ENCODE results near the gene SUPT20HL1.

The SUPT20HL1 gene

GRCh38 chrX:24369816-24370215 lies 9.4 kb downstream of the SUPT20HL1 start:
- H3K27ac Mint-ChIP-seq, result no peak overlapping the region
- peaks cover 14% of the 10 kb centered on the region for H3K4me1 Mint-ChIP-seq

DNA sequence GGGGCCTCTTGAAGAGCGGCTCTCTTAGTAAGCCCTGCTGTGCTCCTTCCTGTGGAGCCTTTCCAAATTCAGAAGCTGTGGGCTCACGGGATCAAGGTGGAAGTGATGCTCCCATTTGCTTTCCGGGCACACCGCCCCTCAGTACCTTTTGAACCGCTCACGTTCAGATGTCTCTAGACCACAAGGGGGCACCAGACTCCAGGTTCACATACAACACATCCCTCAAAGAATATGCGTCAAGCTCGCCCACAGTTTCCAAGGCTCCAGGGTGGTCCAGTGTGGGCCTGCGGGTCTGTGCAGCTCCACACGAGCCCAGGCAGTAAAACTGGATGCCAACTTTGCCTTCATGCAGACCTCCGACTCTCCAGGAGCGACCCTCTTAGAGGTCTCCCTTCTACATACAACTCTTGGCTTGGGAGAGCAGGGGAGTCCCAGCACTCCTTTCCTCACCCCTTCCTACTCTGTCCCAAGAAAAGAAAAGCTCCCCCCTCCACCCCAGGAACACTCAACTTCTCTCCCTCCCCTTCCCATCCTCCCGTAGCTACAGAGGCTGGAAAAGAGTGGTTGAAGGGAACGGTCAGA lies 11.0 kb downstream of the SUPT20HL1 start:
- H3K27ac Mint-ChIP-seq, result no peak overlapping the region
- peaks cover 14% of the 10 kb centered on the region for H3K4me1 Mint-ChIP-seq
- H3K4me3 Mint-ChIP-seq, result peak overlapping the region; percentile 73
- peaks cover 5% of the 10 kb centered on the region for H3K9me3 Mint-ChIP-seq
- H3K27me3 Mint-ChIP-seq (ENCODE audit: low read depth, poor library complexity), result peaks cover 39% of the 10 kb centered on the region
- no peaks in the 10 kb centered on the region for H3K36me3 Mint-ChIP-seq (ENCODE audit: low read depth)
- TF ChIP-seq, protein P1, sequence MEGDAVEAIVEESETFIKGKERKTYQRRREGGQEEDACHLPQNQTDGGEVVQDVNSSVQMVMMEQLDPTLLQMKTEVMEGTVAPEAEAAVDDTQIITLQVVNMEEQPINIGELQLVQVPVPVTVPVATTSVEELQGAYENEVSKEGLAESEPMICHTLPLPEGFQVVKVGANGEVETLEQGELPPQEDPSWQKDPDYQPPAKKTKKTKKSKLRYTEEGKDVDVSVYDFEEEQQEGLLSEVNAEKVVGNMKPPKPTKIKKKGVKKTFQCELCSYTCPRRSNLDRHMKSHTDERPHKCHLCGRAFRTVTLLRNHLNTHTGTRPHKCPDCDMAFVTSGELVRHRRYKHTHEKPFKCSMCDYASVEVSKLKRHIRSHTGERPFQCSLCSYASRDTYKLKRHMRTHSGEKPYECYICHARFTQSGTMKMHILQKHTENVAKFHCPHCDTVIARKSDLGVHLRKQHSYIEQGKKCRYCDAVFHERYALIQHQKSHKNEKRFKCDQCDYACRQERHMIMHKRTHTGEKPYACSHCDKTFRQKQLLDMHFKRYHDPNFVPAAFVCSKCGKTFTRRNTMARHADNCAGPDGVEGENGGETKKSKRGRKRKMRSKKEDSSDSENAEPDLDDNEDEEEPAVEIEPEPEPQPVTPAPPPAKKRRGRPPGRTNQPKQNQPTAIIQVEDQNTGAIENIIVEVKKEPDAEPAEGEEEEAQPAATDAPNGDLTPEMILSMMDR (IDR thresholded peaks at IDR 0.05), result peak; percentile 80
- DNase-seq, result peak; percentile 78

More at GRCh38 chrX:24369816-24370215, 9.4 kb downstream of the SUPT20HL1 start:
- Mint-ChIP-seq H3K9me3 (peaks cover 5% of the 10 kb centered on the region), H3K27me3 (ENCODE audit: low read depth, poor library complexity) (peaks cover 39% of the 10 kb centered on the region), H3K4me3 (no peak overlapping the region), H3K36me3 (ENCODE audit: low read depth) (no peaks in the 10 kb centered on the region)
- DNase-seq, result no peak
- TF ChIP-seq, protein P1 (IDR thresholded peaks at IDR 0.05), result no peak

DNA sequence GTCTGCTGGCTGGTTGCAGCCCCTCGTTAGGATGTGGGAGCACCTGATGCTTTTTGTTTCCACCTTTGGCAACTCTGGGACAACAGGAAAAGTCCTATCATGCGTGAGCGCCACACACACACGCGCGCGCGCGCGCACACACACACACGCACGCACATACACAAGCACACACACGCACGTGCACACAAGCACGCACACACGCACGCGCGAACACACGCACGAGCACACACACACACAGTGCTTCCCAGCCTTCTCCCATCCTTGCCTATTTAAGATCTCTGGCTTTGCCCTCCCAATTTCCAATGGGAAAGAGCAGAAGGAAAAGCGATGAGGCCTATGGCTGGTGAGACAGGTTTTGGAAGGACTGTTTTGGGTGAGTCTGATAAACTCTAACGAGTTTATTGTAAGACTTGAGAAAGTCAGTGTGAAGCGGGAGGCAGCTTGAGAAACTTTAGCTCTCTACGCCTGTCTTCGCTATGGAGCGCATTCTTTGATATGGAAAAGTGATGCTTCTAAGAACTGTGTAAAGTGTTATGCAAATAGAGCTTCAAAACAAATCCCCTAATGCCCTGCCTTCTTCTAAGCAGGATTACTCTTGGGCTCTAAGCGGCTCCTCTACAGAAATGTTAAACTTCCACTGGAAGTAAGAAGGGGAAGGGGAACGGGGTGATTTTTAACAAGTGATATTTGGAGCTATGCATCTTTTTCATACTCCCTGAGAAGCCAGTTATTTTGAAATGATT lies 11.8 kb downstream of the SUPT20HL1 start:
- Mint-ChIP-seq H3K4me3 (peak overlapping the region; percentile 73), H3K27me3 (ENCODE audit: low read depth, poor library complexity) (peaks cover 39% of the 10 kb centered on the region), H3K27ac (no peak overlapping the region), H3K4me1 (peaks cover 14% of the 10 kb centered on the region), H3K36me3 (ENCODE audit: low read depth) (no peaks in the 10 kb centered on the region), H3K9me3 (peaks cover 5% of the 10 kb centered on the region)
- TF ChIP-seq, protein P1 (IDR thresholded peaks at IDR 0.05), result no peak
- DNase-seq, result peak; percentile 22

GRCh38 chrX:24375600-24376131 lies 15.2 kb downstream of the SUPT20HL1 start:
- Mint-ChIP-seq H3K27ac (no peak overlapping the region), H3K27me3 (ENCODE audit: low read depth, poor library complexity) (peaks cover 31% of the 10 kb centered on the region), H3K4me3 (no peak overlapping the region), H3K36me3 (ENCODE audit: low read depth) (no peaks in the 10 kb centered on the region), H3K4me1 (peaks cover 14% of the 10 kb centered on the region), H3K9me3 (peaks cover 5% of the 10 kb centered on the region)
- peak; percentile 18 for DNase-seq
- TF ChIP-seq, protein P1 (IDR thresholded peaks at IDR 0.05), result no peak

GRCh38 chrX:24376403-24376802 lies 16.0 kb downstream of the SUPT20HL1 start:
- TF ChIP-seq, protein P1 (IDR thresholded peaks at IDR 0.05), result no peak
- peaks cover 24% of the 10 kb centered on the region for H3K27me3 Mint-ChIP-seq (ENCODE audit: low read depth, poor library complexity)
- peaks cover 5% of the 10 kb centered on the region for H3K9me3 Mint-ChIP-seq

More at GRCh38 chrX:24376403-24376802, 16.0 kb downstream of the SUPT20HL1 start:
- Mint-ChIP-seq H3K4me3 (no peak overlapping the region), H3K36me3 (ENCODE audit: low read depth) (no peaks in the 10 kb centered on the region), H3K27ac (no peak overlapping the region), H3K4me1 (peaks cover 8% of the 10 kb centered on the region)
- no peak for DNase-seq
